Measurements from ENCODE around the gene DLG2. TPM values are rescaled to one million over a fixed set of nuclear protein-coding genes. Genes with fewer than 3 reads are reported as not detected.

DLG2 gene
- total RNA-seq, 1 experiment from 2014 or later, result not detected

GRCh38 chr11:84480131-84480530 lies 1147.0 kb downstream of the DLG2 start:
- DNase-seq (ENCODE audit: low read depth), result no peak

GRCh38 chr11:84476581-84476980 lies 1150.6 kb downstream of the DLG2 start:
- DNase-seq (ENCODE audit: low read depth), result no peak

GRCh38 chr11:84471501-84471900 lies 1155.6 kb downstream of the DLG2 start:
- DNase-seq (ENCODE audit: low read depth), result no peak

GRCh38 chr11:84468235-84468634 lies 1158.9 kb downstream of the DLG2 start:
- no peak for DNase-seq (ENCODE audit: low read depth)

- DNase-seq (ENCODE audit: low read depth), result peak; percentile 44
Observed at GRCh38 chr11:84465040-84465439, 1162.1 kb downstream of the DLG2 start.

- no peak for DNase-seq (ENCODE audit: low read depth)
Observed at GRCh38 chr11:84455691-84456090, 1171.5 kb downstream of the DLG2 start.

GRCh38 chr11:84452211-84452610 lies 1174.9 kb downstream of the DLG2 start:
- no peak for DNase-seq (ENCODE audit: low read depth)

GRCh38 chr11:84438565-84438964 lies 1188.6 kb downstream of the DLG2 start:
- no peak for DNase-seq (ENCODE audit: low read depth)

- no peak for DNase-seq (ENCODE audit: low read depth)
Observed at GRCh38 chr11:84437071-84437980, 1189.8 kb downstream of the DLG2 start.

GRCh38 chr11:84430661-84431060 lies 1196.5 kb downstream of the DLG2 start:
- DNase-seq (ENCODE audit: low read depth), result no peak

- no peak for DNase-seq (ENCODE audit: low read depth)
Observed at GRCh38 chr11:84425673-84426072, 1201.5 kb downstream of the DLG2 start.

GRCh38 chr11:84420271-84420670 lies 1206.9 kb downstream of the DLG2 start:
- no peak for DNase-seq (ENCODE audit: low read depth)

- DNase-seq (ENCODE audit: low read depth), result no peak
Observed at GRCh38 chr11:84419616-84420015, 1207.5 kb downstream of the DLG2 start.

- no peak for DNase-seq (ENCODE audit: low read depth)
Observed at GRCh38 chr11:84414920-84415319, 1212.2 kb downstream of the DLG2 start.

- DNase-seq (ENCODE audit: low read depth), result no peak
Observed at GRCh38 chr11:84413549-84413948, 1213.6 kb downstream of the DLG2 start.

- no peak for DNase-seq (ENCODE audit: low read depth)
Observed at GRCh38 chr11:84412862-84413261, 1214.3 kb downstream of the DLG2 start.

GRCh38 chr11:84408946-84409411 lies 1218.2 kb downstream of the DLG2 start:
- no peak for DNase-seq (ENCODE audit: low read depth)

- DNase-seq (ENCODE audit: low read depth), result no peak
Observed at GRCh38 chr11:84407091-84407490, 1220.1 kb downstream of the DLG2 start.

- DNase-seq (ENCODE audit: low read depth), result peak; percentile 8
Observed at GRCh38 chr11:84398017-84398626, 1229.0 kb downstream of the DLG2 start.

GRCh38 chr11:84396521-84396920 lies 1230.6 kb downstream of the DLG2 start:
- peak; percentile 3 for DNase-seq (ENCODE audit: low read depth)

- DNase-seq (ENCODE audit: low read depth), result peak; percentile 37
Observed at GRCh38 chr11:84390441-84391078, 1236.6 kb downstream of the DLG2 start.

GRCh38 chr11:84389696-84390095 lies 1237.4 kb downstream of the DLG2 start:
- DNase-seq (ENCODE audit: low read depth), result no peak

- peak; percentile 36 for DNase-seq (ENCODE audit: low read depth)
Observed at GRCh38 chr11:84384731-84385130, 1242.4 kb downstream of the DLG2 start.

All from M059J (cell line).